HG03280 (cell line): ENCODE measurements around the gene BMPER.

Experiments
- ATAC-seq: cut with Tn5 transposase; IDR thresholded peaks from one replicate; pipeline ENCODE4 v1.9.1; 2021; ENCODE audit warnings: mild to moderate bottlenecking, moderate library complexity; ENCODE audit not compliant: unreplicated experiment

Gene BMPER

DNA sequence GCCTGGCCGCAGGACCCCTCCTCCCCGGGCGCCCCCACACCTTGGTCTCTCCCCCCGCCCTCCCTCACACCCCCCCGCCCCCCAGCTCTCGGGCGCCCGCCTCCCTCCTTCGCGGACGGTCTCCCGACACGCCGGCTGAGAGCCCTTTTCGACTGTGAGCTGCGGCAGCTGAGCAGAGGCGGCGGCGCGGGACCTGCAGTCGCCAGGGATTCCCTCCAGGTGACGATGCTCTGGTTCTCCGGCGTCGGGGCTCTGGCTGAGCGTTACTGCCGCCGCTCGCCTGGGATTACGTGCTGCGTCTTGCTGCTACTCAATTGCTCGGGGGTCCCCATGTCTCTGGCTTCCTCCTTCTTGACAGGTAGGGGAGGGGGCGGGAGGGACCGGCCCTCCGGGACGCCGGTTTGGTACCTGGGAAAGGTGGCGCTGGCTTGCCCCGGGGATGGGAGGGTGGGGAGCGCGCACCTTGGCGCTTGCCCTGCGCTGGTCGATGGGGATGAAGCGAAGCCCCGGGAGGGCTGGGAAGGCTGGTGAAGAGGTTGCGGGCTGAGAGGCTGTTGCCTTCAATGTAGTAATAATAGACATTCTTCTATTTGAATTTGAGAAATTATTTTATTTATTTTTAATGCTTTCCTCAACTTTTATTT lies at the start of gene BMPER:
Gene BMPER, plus strand, starts transcription at position 151 of the 644 bp plus-strand sequence. Its CDS starts 75 bp downstream, at position 226.
- no peak for ATAC-seq

DNA sequence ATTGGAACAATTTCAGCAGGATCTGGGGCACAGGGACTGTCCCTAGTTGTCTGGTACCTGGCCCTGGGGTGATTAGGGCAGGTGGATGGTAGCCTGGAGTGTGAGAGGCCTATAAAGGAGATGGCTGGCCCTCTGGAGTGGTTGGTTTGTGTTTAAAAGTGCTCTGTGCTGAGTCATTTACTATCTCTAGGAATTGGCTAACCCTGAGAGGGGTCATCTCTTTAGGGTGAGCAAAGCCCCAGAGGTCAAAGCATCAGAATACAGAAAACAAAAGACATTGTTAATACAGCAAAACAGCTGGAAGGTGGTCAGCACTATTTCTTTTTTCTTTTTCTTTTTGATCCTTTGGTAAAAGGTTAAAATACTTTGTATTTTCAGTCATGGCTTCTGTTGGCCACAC lies 43.4 kb upstream of the BMPER start:
- no peak for ATAC-seq

- ATAC-seq = no peak
Measured at GRCh38 chr7:33862946-33863814, 42.2 kb upstream of the BMPER start.

DNA sequence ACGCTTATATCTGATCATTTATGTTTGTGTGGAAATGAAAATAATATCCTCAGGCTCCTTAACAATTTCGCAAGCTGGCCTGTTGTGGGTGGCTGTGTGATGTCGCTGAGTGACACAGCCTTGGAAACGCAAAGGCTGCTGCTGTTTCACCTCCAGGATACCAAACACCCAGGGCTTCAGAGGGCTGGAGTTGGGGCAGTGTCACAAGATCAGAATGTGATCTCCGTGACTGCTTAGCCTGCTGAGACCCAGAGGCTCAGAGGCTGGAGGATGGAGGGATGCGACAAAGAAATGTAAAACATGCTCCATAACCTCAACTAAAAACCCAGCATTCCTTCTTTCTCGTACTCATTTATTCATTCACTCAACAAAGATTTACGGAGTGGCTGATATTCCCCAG lies 37.2 kb upstream of the BMPER start:
- no peak for ATAC-seq

- no peak for ATAC-seq
Measured at GRCh38 chr7:33869176-33869575, 36.2 kb upstream of the BMPER start.

- ATAC-seq = no peak
Measured at GRCh38 chr7:33870120-33870519, 35.2 kb upstream of the BMPER start.

DNA sequence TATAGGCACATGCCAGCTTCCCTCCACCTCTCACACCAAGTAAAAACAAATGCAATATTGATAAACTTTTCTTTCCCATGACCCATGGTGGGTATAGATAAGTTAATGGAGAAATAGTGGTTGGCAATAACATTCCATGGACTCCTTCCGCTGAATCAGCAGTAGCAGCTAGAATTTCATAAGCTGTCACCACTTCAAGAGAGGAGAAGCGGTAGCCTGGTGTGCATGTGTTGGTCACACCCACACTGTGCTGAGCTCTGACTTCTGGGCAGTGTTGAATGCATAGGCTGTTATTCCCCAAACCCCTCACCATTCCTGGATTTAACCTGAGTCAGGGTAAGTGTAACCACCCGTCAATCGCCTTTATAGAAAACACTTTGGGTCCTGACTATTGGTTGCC lies 32.5 kb upstream of the BMPER start:
- ATAC-seq = no peak

DNA sequence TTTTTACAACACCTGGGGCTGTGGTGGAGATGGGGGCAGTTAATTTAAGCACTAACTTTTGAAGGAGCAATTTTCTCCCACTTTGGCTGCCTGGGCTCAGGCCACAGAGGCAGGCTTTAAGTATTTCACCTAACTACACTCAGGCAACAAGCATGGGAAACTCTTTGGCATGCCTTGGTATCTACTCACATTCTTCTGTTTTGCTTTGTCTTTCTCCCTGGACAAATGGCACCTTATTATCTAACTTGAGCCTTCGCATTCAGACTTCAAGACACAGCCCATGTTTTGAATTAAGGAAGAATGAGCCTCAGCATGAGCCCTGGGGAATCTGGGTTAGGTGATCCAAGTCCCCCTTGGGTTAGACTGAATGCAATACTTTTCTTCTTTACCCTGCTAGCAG lies 31.8 kb upstream of the BMPER start:
- no peak for ATAC-seq

GRCh38 chr7:33873981-33874750 lies 31.2 kb upstream of the BMPER start:
- ATAC-seq = no peak

DNA sequence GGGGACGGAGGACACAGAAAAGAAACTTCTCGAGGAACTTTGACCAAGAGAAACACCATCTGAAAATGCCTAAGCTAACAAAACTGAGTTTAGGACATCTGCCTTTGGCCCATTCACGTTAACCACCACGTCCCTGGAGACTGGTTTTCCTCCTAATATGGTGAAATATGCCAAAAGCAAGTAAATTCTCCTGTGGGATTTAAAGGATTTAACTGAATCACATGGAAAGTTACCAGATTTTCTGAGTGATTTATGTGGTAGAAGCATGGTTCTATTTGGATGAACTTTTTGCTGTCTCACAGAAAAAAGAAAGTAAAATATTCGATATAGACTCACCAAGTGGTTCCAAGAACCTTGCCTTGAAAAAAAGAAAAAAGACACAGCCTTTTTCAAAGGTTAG lies 30.4 kb upstream of the BMPER start:
- ATAC-seq = no peak

DNA sequence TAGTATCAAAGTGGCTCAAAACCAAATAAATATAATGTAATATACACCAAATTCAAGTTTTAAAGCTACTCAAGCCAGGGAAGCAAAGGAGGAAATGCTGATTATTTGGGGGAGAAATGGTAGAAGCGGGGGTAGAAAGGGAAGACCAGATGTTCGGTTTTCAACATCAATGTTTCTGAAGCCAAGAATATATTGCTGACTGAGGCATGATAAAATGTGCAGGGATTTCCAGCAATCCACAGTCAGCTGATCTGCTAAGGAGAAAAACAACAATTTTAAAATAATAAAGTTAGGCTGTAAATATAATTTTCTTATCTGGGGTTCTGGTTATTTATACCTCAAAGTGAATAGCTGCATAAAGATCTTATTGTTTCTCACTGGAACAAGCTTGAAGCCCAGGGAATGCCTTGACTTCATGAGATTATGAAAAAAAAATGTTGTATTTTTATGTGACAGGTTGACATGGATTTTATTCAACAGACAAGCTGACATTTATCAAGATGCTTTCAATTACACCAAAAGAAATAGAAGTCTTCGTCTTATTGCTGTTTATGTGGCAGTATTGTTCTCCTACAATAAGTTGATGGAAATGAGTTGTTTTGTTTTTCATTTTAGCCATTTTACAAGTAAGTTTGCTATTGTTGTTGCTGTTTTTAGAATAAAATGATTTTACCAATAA lies 28.6 kb upstream of the BMPER start:
- no peak for ATAC-seq

GRCh38 chr7:33880787-33881186 lies 24.6 kb upstream of the BMPER start:
- no peak for ATAC-seq

GRCh38 chr7:33881316-33881715 lies 24.0 kb upstream of the BMPER start:
- no peak for ATAC-seq

- ATAC-seq = no peak
Measured at GRCh38 chr7:33882040-33882837, 23.1 kb upstream of the BMPER start.

DNA sequence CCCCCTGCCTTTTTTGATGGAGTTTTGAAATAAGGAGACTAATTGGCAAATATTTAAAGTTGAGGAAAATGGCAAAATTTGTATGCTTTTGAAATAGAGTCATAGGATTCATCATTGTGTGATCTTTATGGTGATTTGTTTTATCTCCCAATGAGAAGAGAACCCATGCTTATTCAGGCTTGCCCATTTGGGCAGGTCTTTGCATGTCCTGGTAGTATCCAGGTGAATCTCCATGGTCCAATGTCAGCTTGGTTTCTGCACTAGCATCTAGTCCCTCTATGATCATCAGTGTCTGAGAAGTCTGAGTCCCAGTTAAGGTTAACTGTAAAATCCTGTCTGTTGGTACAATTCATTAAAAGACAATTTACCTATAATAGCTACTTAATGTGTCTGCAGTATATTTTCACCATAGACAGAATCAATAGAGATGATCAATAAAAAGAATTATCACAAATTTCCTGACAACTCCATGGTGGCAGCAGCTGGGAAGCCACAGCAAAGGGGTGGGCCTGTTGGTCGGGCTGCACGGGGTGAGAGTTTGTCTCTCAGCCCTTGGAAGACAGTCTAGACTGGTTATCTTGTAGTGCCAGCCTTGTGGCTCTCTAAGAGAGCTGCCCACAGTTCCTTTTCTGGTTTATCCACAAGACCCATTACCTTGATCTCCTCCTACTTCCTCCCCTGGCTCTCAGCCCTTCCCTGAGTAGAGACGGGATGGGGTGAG lies 22.2 kb upstream of the BMPER start:
- no peak for ATAC-seq

- ATAC-seq = no peak
Measured at GRCh38 chr7:33883671-33883965, 21.7 kb upstream of the BMPER start.

- no peak for ATAC-seq
Measured at GRCh38 chr7:33885290-33886148, 19.8 kb upstream of the BMPER start.

DNA sequence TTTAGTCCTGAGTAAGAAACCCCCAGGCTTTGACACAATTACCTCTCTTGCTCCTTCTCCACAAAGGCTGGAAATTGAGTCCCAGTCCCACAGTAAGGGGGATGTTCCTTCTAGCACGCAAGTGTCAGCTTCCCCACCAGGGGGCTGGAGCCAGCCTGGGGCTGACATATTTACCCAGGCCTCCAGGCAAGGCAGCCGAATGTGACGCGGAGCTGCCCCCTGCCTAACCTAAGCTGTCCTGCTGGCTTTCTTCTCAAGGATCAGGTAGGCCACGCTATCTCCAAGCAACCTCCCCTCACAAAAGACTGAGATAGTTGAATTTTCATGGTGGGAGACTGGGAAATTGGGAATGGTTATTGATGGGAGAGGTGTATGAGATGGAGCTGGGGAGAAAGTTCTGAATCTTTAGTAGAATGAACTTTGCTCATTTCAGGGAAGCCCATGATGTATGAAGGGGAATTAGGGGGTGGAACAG lies 19.2 kb upstream of the BMPER start:
- no peak for ATAC-seq
